LNCAP (cell line): ENCODE results near the gene FCN1.

Experiments
- TF ChIP-seq, protein P1 (sequence below): fragments of 450-650 bp; IDR thresholded peaks from 2 replicates; pipeline ENCODE4 v1.5.1; 2017; ENCODE audit warnings: mild to moderate bottlenecking

FCN1 gene

DNA sequence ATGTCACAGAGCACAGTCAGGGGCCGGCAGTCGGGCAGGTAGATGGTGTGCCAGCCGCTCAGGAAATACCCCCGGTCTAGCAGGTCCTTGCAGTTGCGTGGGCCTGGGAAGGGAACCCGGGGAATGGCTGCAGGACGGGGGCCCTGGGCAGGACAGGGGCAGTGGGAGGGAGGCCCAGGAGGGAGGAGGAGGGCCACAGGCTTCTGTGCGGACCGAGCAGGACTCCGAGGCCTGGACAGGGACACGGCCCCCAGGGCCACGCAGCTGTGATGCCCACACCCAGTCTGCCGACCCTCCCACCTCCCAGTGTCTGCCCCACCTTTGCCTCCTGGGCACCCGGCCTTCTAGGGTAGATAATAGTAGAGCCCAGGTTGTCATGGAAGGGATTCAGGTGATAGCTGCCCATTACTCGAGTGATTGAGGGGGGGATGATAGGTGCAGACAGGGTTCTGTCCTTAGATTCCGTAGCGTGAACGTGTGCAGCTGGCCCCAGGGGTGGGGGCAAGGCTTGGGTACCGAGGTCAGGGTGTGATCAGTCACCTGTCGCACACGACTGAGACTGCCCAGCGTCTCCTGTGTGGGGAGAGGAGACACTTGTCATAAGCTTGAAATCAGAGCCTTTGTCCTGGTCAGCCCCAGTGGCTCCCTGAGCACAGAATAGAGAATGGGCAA lies 4.5 kb downstream of the FCN1 start:
- TF ChIP-seq, protein P1, sequence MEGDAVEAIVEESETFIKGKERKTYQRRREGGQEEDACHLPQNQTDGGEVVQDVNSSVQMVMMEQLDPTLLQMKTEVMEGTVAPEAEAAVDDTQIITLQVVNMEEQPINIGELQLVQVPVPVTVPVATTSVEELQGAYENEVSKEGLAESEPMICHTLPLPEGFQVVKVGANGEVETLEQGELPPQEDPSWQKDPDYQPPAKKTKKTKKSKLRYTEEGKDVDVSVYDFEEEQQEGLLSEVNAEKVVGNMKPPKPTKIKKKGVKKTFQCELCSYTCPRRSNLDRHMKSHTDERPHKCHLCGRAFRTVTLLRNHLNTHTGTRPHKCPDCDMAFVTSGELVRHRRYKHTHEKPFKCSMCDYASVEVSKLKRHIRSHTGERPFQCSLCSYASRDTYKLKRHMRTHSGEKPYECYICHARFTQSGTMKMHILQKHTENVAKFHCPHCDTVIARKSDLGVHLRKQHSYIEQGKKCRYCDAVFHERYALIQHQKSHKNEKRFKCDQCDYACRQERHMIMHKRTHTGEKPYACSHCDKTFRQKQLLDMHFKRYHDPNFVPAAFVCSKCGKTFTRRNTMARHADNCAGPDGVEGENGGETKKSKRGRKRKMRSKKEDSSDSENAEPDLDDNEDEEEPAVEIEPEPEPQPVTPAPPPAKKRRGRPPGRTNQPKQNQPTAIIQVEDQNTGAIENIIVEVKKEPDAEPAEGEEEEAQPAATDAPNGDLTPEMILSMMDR, result no peak

DNA sequence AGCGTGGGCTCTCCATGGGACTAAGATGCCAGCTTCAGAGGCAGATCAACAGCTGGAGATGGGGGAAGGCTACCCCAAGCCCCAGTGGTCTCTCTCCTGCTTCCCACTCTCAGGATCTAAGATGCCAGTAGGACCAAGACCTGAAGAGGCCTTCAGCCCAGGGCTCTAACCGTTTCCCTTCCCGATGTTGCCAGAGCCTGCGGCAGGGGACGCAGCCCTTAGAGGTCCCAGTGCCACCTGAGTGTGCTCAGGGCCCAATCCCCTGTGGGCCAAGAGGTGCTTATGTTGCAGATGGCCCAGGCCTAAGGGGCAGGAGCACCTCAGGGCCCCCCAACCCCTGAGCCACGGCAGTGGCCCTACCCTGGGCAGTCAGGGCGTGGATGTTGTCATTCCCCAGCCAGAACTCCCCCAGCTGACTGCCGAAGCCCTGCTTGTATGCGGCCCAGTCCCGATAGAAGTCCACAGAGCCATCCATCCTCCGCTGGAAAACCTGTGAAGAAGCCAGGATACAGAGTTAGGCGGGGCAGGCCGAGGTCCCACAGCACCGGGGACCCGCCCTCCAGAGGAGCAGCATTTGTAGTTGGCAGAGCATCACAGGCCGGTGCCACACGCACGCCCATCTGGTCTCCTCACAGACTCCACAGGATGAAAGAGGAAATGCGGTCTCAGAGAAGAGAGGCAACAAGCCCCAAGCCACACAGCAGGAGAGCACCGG lies 5.4 kb downstream of the FCN1 start:
- TF ChIP-seq, protein P1, result no peak

DNA sequence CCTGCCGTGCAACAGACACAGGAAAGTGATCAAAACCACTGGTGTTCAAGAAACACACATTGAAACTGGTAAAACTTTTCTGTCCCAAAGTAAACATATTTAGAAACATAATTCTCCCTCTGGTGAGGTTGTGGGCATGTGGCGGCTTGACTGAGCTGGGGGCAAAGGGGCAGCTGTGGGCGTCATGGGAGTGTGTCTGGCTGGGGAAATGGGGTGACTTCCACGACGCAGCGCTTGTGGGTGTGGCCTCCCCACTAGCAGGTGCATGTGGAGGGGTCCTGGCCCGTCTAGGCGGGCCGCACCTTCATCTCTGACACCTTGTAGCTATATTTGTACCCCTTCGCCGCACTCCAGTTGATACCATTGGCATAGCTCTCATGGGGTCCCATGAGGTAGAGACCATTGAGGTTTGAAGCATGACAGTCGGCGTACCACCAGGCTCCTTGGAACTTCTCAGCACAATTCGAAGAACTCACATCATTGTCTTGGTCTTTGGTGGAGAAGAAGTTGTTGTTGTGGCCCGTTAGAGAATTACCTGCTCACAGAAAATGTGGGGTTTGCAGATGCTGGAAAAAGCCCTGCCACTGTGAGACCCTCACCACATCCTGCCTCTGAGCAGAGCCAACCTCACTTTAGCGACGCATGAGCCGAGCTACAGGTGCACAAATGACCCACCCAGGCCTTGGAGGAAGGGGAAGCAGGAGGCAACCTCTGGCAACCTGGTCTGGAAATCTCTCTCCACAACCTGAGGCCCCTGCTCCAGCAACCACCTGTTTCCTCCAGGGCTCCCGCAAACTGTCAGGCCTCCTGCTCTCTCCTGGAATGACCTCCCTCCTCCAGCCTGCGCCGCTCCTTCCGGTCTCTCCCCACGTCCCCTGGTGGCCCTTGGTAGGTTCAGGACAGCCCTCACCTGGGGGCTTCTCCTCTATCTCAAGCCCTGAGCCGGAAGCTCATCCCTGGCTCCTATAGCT lies 7.9 kb downstream of the FCN1 start:
- TF ChIP-seq, protein P1, result no peak

DNA sequence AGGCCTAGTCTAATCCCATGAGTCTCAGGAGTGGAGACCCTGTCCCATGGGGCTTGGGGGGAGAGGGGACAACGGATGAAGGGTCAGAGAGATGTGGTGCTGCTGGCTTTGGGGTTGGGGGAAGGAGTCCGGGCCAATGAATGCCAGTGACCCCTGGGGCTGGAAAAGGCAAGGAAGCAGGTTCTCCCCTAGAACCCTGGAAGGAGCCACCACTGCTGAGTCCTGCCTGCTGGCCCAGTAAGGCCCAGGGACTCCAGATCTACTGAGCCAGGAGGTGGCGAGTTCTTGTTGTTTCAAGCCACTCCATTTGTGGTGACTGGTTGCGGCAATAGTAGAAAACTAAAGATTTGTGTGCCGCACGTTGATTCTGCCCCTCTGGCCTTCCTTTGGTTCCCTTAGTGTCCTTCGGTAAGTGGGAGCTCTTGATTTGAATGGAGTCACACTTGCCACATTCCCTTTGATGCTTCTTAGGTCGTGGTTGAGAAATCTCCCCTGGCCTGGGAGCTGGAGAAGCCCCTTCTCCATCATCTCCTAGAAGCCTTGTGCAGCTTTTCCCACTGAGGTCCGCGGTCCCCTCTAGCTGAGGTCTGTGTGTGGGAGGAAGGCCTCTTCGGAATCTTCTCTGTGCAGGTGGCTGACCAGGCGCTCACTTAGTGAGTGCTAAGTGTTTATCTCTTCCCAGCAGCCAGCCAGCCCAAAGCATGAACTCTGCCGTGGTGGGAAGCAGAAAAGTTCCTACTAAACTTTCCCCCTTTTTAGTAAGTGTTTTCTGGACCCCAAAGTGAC lies 9.0 kb downstream of the FCN1 start:
- TF ChIP-seq, protein P1, result no peak

DNA sequence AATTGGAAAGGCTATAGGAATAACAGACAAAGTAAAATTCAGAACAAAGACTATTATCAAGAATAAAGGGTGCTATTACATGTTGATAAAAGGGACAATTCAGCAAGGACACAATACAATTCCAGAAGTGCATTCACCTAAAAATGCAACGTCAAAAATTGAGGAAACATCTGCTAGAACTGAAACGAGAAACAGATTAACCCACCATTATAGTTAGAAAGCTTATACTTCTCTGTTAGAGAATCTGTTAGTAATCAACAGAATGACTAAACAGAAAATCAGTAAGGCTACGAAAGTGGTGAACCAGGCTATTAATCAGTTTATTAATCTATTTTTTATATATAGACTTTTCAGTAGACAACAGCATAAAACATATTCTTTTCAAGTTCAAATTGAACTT lies 14.8 kb downstream of the FCN1 start:
- TF ChIP-seq, protein P1, result no peak

DNA sequence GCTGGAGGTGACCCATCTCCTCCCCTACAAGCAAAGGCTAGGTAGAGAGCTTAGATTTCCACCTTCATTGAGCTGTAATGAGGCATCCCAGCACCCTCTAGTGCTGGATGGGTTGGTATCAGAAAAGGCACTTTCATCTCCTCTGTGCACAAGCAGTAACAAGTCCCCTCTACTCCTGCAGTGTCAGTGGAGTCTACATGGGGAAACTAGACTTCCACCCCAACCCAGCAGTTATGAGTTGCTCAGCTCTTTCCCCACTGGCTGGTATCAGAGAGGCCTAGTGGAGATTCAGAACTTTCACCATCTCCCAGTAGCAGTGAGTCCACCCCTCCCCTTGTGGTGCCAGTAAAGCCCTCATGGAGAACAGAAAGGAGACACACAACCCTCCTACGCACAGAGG lies 17.9 kb downstream of the FCN1 start:
- TF ChIP-seq, protein P1, result no peak

DNA sequence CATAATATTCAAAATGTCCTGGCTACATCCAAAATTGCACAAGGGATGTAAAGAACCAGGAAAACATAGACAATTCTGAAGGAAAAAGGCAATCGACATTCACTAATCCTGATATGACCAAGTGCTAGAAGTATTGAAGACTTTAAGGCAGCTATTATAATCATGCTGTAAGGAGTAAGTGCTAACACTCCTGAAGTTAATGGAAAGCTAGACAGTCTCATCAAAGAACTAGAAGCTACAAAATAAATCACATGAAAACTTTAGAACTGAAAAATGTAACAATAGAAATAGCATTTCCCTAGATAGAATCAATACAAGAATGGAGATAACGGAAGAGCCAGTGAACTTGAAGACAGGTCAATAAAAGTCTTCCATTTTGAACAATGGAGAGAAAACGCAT lies 18.5 kb downstream of the FCN1 start:
- TF ChIP-seq, protein P1, result no peak
